Activated effector memory CD4-positive, alpha-beta T cell treated with Interleukin-2 at 50 U/mL for 16 hours (primary cell): ENCODE results near the gene LIMK2.
"Not testable (repeated sequence)": the region's sequence is repeated elsewhere in the genome, so short reads cannot be mapped to it uniquely, and the experiment has no call there.

ENCODE experiments used
- DNase-seq: peaks from one replicate; pipeline ENCODE4 v3.0.0-alpha.2; 2020

LIMK2 gene

DNA sequence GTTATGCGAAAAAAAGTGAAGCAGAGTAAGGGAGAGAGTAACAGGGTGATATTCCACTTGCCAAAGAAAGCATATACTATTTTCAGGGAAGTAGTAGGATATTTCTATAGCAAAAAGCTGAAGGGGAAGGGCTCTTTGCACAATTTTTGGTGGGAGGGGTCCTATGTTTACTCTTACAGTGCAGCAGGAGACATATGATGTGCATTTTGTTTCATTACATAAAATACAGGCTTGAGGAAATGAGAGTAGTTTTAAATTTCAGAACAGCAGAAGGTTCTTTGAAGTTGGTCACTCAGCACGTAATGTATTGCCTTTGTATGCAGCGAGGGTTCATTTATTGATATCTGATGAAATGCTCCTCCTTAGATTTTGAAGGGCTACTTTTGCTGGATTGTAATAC, 83.3 kb downstream of the LIMK2 start:
- no peak for DNase-seq

DNA sequence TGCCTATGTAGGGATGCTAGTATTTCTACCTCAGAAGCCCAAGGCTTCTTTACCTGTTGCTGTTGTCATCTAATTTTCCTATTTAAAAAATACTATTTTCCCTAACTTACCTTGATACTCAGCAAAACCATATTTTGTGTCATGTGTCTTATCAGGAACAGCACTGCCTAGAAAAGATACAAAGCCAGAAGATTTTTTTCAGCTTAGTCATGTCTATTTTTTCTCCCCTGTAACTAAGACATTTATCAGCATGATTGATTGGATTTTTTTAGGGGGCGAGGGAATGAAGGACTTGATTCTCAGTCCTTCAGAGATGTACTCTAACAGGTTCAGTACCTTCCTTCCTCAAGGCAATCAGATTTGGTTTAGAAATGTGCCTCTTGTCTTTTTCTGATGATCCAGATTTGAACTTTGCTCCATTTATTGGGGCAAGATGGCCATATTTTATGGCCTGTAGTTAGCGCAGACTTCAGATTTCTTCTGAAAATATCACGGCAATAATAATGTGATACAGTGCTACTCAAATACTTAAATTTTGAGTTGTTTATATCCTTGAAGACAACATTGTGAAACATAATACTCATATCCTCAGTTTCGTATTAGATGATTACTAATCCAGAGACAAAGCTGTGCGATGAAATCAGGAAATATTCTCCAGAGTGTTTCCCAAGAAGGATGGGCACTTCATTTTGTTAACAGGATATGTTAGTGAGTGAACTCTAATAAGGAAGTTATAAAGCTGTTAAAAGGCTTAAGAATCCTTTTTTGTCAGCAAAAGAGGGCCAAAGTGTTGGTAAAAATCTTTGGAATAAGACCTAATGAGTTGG, 83.9 kb downstream of the LIMK2 start:
- DNase-seq = no peak

GRCh38 chr22:31300896-31301295, 88.8 kb downstream of the LIMK2 start:
- no peak for DNase-seq

- DNase-seq = no peak
Measured at GRCh38 chr22:31302006-31302405, 89.9 kb downstream of the LIMK2 start.

DNA sequence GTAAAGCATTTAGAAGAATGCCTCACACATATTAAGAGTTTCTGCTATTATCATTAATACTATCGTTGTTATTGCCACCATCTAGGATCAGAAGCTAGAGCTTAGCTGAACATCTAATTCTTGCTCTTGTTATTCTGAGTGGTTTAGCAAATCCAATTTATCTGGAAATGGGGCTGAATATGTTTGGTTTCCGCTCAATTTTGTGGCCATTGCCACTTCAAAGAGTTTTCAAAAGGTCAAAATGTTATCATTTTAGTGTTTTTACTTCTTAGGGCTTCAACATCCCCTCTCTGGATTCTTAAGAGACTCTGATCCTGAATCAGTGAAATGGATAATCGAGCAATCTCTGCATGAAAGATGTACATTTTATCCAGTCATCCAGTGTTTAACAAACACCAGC, 90.4 kb downstream of the LIMK2 start:
- DNase-seq = no peak

GRCh38 chr22:31305194-31305593, 93.1 kb downstream of the LIMK2 start:
- DNase-seq = no peak

- DNase-seq = no peak
Measured at GRCh38 chr22:31308181-31308580, 96.1 kb downstream of the LIMK2 start.

- peak; percentile 46 for DNase-seq
Measured at GRCh38 chr22:31313366-31314147, 101.5 kb downstream of the LIMK2 start.

GRCh38 chr22:31314220-31314619, 102.1 kb downstream of the LIMK2 start:
- not testable (repeated sequence) for DNase-seq

GRCh38 chr22:31321421-31321820, 109.3 kb downstream of the LIMK2 start:
- DNase-seq = no peak

DNA sequence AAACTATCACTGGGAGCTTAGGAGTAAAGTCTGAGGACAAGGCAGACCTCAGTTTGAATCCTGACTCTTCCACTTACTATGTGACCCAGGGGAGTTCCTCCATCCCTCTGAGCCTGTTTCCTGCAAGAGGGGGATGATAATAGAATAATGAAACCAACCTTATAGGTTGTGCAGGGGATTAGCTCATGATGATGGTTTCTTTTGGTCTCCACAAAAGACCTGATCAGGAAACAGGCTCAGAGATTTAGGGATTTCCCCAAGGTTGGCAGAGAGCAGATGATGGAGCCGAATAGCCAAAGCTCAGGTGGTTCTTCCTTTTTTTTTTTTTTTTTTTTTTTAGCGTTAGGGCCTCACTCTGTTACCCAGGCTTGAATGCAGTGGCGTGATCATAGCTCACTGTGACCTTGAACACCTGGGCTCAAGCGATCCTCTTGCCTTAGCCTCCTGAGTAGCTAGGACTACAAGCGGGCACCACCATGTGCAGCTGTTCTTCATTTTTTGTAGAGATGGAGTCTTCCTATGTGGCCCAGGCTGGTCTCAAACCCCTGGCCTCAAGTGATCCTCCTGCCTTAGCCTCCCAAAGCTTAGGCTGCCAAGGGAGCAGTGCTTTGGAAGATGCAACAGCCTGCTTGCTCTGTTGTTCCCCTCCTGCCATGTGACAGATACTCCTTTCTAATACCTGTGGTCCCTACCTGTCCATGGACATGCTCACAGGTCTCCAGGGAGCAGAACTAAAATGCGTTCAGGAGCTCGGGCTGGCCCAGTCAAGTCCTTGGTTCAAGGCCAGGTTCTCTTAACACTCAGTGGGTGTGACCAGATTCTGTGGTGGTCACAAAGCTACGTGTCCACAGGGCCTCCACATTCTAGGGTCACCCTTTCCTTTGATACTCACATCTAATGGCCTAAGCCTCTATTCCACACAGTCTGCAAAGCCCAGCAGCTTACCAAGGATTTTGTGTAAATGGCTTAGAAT, 111.8 kb downstream of the LIMK2 start:
- no peak for DNase-seq

GRCh38 chr22:31326877-31327276, 114.8 kb downstream of the LIMK2 start:
- no peak for DNase-seq

DNA sequence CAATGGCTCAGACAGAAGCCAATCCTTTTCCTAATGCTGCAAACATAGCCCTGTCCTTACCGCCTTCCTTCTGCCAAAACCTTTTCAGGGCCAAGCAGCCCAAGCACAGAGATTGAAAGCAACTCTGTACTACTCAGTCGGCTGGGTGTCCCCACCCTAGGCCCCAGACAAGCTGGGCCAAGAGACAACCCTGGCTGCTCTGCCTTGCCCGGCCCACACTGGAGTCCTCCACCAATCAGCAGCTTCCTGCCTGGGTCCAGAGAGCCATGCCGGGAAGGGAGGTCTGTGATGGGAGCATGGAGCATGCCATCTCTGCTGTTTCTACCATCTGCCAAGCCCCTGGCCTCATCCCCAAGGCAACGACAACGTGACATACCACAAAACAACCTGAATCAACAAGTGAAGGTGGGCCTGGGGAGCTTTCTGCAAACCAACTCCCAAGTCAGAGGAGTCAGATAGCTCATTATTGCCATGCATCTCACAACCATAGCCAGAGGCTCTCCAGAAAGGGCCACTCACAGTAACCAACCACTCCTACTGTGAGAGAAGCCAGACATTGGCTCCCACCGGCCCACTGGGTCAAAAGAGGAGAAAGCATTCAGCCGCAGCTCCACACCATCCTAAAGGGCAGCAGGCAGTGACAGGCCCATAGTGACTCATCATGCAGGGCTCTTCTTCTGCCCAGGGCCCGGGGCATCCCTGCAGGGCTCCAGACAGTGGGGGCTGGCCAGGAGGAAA, 115.9 kb downstream of the LIMK2 start:
- no peak for DNase-seq

DNA sequence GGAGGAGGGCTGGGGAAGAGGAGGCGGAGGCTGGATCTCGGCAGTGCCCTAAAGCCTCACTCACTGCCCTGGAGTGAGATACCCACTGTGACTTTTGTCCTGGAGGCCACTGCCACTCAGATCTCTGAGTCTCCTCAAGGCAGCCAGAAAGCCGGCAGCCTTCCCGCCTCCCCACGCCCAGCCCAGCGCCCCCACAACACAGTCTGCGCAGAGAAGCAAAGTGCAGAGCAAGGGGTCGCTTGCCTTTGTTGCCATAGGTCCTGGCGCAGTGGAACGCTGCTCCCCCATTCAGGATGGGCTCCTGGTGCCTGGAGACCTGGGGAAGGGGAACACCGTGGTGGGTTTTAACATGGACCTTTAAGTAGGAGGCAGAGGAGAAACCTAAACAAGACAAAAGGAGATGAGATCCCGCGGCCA, 116.5 kb downstream of the LIMK2 start:
- no peak for DNase-seq

DNA sequence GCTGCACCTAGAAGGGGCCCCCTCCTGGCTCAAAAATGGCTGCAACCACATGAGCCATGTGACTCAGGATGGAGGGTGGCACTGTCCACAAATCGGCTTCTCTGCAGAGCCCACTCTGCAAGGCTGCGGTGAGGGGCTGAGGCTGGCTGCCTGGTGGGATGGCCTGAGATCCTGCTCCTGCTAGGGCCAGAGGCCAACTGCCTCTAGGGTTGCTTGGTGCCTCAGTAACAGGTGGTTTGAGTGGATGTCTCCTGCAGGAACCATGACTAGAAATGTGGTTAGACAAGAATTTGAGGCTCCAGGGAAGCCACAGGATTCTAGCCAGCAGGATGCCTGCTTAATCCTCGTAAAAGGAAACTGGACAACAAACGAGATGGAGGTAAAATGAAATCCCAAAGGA, 116.9 kb downstream of the LIMK2 start:
- no peak for DNase-seq
